Measurements from ENCODE around the gene MTA1.

DNA sequence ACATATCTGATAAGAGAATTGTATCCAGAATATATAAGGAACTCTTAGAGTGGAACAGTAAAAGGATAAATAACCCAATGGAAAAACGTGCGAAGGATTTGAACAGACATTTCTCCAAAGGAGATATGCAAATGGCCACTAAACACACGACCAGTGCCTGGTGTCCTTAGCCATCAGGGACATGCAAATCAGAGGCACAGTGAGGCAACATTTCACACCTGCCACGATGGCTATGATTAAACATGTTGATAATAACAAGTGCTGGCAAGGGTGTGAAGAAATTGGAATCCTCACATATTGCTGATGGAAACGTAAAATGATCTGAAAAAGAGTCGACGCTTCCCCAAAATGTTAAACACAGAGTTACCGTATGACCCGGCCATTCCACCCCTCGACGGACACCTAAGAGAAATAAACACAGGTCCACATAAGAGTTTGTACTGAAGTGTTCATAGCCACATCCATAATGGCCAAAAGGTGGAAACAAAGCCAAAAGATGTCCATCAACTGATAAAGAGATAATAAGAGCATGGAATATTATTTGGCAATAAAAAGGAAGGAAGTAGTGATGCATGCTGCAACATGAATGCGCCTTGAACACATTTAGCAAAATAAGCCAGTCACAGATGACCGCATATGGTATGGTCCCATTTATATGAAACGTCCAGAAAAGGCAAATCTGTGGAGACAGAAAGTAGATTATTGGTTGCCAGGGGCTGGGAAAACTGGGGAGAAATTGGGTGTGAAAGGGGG lies 100.5 kb downstream of the MTA1 start:
- no peak for TF ChIP-seq EGR1 (IDR thresholded peaks at IDR 0.05; ENCODE audit: low read depth in 2 of 2)
- TF ChIP-seq CTCF (IDR thresholded peaks at IDR 0.05; ENCODE audit: low read depth, low read length, missing input control): no peak
- TF ChIP-seq FOXA2 (IDR thresholded peaks at IDR 0.05): no peak
- TF ChIP-seq MAX (IDR thresholded peaks at IDR 0.05): no peak
- TF ChIP-seq, protein P1, sequence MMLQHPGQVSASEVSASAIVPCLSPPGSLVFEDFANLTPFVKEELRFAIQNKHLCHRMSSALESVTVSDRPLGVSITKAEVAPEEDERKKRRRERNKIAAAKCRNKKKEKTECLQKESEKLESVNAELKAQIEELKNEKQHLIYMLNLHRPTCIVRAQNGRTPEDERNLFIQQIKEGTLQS (IDR thresholded peaks at IDR 0.05): no peak
- TF ChIP-seq SP1 (IDR thresholded peaks at IDR 0.05): no peak
- no peak for TF ChIP-seq GABPA (IDR thresholded peaks at IDR 0.05 in 1 of 2, conservative IDR thresholded peaks at IDR 0.05 in 1 of 2)
- no peak for TF ChIP-seq TAF1 (conservative IDR thresholded peaks at IDR 0.05)
- TF ChIP-seq RAD21 (IDR thresholded peaks at IDR 0.05): no peak
- TF ChIP-seq YY1 (IDR thresholded peaks at IDR 0.05): no peak
- TF ChIP-seq, protein P2, sequence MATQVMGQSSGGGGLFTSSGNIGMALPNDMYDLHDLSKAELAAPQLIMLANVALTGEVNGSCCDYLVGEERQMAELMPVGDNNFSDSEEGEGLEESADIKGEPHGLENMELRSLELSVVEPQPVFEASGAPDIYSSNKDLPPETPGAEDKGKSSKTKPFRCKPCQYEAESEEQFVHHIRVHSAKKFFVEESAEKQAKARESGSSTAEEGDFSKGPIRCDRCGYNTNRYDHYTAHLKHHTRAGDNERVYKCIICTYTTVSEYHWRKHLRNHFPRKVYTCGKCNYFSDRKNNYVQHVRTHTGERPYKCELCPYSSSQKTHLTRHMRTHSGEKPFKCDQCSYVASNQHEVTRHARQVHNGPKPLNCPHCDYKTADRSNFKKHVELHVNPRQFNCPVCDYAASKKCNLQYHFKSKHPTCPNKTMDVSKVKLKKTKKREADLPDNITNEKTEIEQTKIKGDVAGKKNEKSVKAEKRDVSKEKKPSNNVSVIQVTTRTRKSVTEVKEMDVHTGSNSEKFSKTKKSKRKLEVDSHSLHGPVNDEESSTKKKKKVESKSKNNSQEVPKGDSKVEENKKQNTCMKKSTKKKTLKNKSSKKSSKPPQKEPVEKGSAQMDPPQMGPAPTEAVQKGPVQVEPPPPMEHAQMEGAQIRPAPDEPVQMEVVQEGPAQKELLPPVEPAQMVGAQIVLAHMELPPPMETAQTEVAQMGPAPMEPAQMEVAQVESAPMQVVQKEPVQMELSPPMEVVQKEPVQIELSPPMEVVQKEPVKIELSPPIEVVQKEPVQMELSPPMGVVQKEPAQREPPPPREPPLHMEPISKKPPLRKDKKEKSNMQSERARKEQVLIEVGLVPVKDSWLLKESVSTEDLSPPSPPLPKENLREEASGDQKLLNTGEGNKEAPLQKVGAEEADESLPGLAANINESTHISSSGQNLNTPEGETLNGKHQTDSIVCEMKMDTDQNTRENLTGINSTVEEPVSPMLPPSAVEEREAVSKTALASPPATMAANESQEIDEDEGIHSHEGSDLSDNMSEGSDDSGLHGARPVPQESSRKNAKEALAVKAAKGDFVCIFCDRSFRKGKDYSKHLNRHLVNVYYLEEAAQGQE (IDR thresholded peaks at IDR 0.05): no peak
- no peak for TF ChIP-seq HNF4A (conservative IDR thresholded peaks at IDR 0.05)
